Superior temporal gyrus (tissue), 1 donor: ENCODE results near the gene RASA3.
A peak's percentile ranks its signal among the peaks of the same experiment; 100 is the strongest.
"Not testable (repeated sequence)": the region's sequence is repeated elsewhere in the genome, so short reads cannot be mapped to it uniquely, and the experiment has no call there.

Experiments used
- DNase-seq: peaks from one replicate; pipeline ENCODE4 v3.0.0-alpha.2; 2016; ENCODE audit errors: extremely low spot score

RASA3 gene

DNA sequence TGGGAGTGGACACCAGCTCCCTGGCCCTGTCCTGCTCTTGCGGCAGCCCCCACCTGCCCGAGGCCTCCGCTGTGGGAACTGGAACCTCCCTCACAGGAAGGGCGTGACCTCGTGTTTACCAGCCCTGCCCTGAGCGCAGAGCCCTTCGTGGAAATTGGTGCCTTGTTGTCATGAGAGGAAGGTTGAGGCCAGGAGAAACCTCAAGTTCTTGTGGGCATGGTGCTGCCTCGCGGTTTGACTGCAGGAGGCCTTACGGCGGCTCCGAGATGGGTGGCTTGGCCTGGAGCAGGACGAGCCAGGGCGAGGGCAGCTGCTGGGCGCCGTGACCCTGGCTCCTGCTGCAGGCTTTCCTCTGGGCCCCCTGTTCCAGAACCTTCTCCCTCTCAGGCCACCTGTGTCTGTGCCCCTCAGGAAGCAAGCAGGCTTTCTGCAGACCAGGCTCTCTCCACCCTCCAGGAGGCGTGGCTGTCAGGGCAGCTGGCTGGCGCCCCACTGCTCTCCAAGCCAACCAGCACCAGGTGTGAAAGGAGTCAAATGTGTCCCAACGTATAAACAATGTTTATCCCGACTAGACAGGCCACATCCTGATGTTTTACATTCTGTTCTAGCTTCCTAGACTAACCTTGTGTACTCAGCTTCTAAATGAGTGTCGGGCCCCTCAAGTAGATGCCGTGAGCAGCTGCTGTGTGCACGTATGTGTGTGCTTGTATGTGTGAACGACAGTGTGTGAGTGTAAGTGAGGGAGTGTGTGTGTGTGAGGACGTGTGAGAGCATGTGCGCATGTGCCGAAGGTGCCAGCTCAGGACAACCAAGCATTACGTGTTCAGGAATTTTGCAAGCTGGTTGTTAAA lies 10.4 kb upstream of the RASA3 start:
- peak; percentile 2 for DNase-seq

DNA sequence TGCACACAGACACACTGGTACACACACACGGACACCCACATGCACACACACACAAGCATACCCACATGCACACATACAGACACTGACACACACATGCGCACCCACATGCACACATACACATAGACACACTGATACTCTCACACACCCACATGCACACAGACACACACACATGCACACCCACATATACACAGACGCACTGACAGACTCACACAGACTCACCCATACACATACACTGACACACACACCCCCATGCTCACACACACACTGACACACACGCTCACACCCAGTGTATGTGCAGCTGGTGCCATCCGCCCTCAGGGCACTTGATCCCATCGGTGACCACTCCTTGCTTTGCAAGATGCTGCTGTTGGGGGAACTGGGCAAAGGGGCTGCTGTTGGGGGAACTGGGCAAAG lies 9.7 kb upstream of the RASA3 start:
- peak; percentile 1 for DNase-seq

DNA sequence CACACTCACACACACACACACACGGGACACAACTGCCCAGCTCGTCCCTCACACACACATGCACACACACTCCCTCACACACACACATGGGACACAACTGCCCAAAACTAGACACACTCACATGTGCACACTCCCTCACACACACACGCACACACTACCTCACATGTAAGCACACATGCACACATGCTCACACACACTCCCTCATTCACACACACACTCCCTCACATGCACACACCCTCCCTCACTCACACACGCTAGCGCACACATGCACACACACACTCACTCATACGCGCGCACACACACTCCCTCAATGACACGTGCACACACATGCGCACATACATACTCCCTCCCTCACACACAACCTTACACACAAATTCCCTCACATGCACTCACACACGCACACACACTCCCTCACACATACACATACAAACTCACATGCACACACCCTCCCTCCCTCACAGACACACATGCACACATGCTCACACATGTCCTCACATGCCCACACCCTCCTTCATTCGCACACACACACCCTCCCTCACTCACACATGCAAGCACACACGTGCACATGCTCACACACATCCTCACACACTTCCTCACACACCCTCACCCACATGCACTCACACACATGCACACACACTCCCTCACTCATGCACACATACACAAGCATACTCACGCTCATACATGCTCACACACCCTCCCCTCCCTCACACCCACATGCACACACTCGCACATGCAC lies 9.0 kb upstream of the RASA3 start:
- DNase-seq: peak; percentile 0

DNA sequence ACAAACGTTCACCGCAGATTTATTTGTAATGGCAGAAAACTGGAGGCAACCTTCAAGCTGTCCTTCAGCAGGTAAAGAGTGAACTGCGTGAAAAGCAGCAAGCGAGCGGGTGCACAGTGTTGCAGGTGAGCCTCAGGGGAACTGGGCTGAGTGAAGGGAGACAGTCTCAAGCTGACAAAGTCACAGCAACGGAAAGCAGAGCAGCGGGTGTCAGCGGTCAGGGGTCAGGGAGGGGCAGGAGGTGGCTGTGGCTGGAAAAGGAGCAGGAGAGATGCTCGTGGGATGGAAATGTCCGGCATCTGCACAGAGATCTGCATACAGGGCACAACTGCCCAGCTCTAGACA lies 8.5 kb upstream of the RASA3 start:
- peak; percentile 0 for DNase-seq

DNA sequence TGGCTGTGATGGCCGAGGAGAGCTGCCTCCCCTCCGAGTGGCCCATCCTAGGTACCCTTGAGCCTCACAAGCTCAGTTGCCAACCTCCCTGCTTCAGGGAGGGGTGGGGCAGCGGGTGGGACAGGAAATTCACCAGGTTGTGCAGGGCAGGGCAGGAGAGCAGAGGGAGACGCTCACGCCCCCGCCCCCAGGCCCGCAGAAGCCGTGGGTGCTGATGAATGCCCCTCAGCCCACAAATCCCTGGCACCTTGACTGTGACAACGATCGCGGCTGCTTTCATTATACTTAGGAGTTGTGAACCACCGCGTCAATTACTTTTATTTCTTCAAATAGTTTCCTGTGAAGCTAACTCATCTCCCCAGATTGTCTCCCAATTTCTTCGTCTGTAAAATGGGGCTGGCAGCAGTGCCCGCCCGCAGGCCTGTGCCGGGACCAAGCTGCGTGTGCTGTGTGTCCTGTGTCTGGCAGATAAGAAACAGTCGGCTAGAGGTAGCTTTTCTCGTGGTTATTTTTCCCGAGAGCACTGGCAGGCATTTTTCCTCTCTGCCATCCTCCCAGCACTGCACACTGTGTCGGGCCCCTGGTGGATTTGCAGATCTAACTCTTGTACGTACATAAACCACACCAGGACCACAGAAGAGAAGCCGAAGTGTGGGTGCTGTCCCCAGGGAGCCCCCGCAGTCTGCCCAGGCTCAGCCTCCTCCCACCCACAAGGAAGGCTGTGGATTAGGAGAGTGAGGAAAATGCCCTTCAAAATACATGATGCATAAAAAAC lies 7.9 kb upstream of the RASA3 start:
- DNase-seq: peak; percentile 6

DNA sequence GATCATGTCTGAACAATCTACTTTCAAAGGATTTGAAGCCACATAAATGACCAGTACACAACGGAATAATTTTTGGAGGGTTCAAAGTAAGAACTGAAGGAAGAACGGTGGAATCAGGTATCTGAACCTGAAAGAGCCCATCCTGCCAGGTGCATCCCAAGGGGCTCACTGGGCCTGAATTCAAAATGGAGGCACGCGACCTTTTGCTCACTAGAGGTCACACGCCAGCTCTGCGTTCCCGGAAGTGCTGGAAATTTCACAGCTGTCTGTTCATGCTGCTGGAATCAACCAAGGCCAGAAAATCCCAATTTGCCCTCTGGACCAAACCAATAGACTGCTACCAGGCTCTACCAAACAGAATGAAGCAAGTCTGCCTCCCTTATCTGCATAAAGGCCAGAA lies 4.2 kb upstream of the RASA3 start:
- DNase-seq: peak; percentile 4

DNA sequence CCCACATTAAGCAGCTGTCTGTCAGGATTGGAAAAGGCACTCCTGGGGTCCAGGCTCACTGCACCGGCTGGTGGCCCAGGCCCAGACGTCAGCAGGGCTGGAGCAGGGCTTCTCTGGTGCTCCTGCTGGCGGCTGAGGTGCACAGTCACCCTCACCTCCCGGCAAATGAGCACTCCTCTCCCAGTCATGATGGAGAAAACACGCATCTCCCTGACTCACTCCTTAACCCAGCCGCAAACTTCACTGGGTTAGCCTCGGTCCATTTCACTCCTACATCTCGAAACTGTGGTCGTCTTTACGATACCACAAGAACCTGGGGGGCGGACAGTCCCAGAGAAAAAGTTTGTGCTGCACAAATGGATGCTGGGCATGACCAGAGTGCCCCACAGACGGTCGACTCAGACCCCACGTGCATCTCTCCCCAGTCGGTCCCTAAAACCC lies 3.3 kb upstream of the RASA3 start:
- no peak for DNase-seq

DNA sequence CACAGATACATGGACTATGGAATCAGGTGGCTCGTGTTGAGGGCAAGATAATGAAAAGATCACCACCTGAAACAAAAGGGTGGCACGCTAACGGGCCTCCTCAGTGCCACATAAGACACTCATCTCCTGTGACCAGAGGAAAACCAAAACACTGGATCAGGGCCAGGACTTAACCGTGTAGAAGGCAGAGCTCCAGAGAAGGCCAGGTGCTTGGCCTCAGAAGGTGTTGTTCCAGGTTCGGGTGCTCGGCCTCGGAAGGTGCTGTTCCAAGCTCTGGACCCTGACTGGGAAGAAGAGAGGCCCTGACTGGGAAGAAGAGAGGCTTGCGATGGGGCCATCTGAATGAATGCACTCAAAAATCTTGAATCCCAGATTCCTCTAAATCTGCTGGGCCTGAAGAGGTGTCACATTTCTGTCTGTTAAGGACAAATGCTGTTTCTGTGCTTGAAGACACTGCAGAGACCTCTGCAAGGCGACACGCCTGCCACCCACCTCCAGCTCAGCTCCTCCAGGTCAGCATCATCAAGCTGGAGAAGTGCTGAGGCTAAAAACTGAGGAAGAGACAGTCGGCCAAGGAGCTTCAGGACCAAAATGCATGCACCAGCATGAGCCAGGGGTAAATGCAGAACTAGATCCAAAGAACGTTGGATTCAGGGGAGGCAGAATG lies 2.7 kb upstream of the RASA3 start:
- peak; percentile 7 for DNase-seq

DNA sequence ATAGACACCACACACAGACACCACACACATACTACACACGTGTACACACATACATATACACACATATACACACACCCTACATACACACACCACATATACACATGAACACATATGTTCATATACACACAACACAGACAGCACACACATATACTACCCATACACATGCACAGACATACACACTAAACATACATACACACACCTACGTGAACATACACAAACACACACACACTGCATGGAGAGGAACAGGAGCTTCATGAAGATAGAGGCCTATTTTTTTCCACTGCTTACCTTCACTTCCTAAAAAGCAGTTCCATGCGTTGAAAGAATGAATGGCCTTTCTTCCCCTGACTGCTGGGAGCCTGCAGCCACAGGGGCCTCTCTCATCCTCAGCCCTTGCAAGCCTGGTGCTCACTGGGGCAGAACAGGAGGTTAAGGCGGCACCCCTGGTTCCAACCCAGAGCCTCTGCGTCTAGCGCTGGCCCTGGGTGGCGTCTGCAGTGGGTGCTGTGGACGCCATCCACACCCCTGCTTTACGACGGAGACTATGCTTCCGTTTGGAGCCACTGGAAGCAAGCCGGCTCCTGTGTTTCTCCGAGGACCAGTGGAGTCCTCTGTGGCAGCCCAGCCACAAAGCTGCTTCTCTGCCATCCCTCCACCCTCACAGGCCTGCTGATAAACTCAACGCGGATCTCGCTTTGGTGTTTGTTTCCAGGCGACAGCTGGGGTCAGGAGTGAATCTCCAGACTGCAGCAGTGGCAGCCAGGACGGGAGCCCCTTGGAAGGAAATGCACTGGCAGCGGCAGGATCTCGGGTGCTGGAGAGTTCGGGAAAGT lies 1.9 kb upstream of the RASA3 start:
- DNase-seq: peak; percentile 22

DNA sequence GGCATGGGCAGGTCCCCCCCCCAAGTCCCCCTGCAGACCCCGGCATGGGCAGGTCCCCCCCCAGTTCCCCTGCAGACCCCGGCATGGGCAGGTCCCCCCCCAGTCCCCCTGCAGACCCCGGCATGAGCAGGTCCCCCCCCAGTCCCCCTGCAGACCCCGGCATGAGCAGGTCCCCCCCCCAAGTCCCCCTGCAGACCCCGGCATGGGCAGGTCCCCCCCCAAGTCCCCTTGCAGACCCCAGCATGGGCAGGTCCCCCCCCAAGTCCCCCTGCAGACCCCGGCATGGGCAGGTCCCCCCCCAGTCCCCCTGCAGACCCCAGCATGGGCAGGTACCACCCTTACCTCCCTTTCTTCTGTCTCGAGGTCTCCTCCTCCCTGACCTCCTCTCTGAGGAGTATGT lies 1.1 kb upstream of the RASA3 start:
- DNase-seq: not testable (repeated sequence)

DNA sequence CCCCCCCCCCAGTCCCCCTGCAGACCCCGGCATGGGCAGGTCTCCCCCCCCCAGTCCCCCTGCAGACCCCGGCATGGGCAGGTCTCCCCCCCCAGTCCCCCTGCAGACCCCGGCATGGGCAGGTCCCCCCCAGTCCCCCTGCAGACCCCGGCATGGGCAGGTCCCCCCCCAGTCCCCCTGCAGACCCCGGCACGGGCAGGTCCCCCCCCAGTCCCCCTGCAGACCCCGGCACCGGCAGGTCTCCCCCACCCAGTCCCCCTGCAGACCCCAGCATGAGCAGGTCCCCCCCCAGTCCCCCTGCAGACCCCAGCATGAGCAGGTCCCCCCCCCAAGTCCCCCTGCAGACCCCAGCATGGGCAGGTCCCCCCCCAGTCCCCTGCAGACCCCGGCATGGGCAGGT lies 703 bp upstream of the RASA3 start:
- DNase-seq: not testable (repeated sequence)

DNA sequence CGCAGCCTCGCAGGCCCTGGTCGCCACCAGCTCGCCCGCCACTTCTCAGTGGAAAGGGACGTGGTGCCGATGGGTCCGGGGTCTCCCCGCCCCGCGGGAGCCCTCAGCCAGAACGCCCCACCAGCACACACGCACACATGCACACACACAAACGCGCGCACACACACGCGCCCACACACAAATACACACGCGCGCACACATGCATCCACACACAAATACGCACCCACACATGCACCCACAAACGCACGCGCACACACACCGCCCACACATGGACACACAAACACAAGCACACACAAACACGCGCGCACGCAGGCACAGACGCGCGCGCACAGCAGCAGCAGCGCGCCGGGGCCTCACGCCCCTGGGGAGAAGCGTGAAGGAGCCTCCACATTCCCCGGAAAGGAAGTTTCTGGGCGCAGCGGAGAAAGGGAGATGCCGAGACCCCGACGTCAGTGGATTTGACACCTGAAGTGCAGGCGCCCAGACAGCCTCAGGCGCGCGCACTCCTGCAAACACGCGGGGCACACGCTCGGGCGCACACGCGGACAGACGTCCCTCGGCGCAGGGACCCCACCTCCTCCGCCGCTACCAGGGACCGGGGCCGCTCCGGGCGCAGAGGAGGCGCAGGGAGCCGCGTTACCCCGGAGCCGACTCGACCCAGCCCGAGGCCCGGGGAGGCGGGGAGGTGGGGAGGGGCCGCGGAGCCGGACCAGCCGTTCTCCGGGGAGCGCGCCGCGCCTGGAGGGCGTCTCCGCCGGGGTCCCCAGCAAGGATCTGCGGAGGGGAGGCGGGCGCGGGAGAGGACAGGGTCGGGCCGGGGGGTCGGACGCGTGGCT lies 622 bp downstream of the RASA3 start:
- DNase-seq: no peak

DNA sequence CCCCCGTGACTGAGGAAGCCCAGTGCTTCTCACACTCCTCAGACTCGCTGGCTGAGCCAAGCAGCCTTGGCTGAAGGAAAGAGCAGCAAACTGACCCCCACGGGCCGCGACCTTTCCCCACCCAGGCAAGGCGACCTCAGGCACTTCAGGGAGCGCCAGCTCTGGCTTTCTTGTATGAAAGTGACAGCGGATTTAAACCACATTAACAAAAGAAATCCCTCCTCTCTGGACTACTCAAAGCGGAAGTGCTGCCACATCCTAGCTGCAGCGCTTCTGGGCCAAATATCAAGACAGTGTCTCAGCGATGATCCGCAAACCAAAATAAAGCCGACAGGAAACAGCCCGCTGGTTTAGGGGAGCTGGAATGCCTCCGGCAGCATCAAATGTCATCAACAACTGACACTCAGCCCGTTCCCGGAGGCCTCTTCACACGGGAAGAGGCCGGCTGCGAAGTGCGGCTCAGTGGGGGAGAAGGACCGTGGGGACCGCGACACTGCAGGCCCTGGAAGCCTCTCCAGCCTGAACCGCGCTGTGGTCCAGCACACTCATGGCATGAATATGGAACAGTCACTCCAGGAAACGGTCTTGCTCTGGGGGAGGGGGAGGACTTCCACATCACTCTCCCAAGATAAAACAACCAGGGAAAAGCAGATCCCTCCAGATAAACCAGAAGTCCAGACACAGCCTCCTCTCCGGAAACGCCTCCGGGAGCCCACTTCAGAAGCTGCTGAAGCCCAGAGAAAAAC lies 1.4 kb downstream of the RASA3 start:
- DNase-seq: peak; percentile 63

DNA sequence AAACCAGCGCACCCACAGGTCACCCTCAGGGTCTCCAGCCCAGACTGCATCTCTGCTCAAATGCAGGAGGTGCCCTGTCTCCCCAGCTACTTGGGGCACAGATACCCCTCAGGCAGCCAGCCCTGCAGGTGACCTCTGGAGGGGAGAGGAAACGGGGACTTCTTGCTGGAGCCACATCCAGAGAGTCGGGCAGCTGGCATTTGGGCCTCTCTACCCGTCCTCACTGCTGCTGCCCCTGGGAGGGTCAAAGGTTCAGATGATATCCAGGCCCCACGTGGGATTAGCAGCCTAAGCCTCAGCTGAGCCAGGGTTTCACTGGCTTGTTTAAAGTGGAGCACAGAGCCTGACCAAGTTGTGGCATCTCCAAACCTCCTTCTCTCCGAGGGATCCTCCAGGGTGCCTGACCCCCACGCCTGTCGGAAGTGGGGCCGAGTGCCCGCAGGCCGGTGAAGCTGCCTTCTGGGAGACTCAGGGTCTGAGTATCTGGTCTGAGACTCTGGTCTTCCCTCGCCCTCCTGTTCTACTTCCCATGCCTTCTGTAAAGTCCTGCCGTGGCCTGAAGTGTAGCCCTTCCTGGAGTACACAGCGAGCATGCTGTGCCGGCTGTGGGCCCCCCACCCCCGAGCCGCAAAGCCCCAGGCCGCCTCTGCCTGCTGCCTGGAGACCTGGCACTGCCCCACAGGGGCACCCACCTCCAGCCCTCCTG lies 2.1 kb downstream of the RASA3 start:
- DNase-seq: no peak

DNA sequence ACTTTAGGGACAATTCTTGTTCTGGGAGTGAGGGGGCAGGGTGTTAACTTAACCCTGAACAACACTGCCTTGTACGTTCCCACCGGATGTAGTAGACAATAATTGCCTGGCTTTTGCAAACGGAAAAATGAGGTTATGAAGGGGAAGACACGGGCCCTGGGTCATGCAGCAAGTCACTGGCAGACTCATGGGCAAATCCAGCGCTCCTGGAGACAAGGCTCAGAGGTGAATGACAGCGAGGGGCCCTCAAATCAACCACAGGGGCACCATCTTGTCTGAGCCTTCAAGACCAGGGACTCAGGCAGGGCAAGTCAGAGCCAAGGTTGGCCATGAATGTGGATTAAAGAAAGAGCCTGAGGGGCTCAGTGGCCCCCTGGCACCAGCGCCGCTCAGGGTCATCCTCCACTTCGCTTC lies 2.8 kb downstream of the RASA3 start:
- DNase-seq: no peak

DNA sequence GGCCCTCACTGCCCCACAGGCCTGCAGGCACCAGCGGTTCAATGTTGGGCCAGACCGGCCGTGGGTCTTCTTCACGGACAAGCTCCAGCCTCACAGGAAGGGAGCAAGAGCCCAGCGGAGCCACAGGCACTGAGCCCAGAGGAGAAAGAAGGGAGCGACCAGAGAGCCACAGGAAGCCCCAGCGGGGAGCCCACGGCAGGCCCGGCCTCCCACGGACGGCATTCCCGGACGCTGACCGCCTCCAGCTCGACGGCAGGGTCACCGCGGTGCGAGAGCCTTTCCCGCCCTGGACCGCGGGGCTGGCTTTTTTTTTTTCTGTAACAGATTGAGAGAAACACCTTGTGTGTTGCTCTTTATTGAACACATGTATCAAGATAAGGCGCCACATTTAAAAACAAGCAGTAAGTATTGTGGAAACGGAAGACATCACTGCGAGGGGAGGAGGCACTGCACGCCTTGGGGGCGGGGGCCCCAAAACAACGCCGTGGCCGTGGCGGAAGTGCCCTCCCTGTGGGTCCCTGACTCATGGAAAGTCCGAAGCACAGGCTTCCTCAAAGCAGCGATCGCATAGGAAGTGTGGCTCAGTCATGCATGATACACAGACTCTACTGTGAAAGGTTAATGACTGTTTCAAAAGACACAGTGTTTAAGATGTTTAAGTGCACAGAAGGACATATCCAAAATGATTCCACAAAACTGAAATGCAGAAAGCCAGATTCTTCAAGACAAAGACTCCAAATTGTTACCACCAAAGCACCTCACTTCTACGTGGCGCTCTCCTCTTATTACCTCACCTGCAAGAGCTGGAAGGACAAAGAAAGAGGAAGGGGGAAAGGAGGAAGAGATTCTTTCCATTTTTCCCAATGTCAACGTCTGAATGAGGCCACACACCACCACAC lies 3.5 kb downstream of the RASA3 start:
- no peak for DNase-seq

DNA sequence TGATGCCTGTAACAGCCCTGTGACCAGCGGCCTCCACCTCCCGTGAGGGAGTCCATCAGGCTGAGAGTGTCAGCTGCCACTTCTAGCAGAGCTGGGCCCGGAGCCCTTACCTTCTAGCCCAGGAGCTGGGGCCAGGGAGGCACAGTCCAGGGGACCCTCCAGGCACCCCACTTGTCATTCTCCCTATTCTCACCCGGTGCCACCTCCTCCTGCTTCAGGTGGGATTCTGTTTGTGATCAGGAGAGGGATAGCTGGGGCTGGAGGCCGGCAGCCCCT lies 4.1 kb downstream of the RASA3 start:
- DNase-seq: no peak
